ENCODE results near the gene LRIT2.

LRIT2 gene

GRCh38 chr10:84263716-84264115 is 38.4 kb upstream of the LRIT2 start:
- Histone ChIP-seq H3K27me3 (ENCODE audit: insufficient read depth, insufficient read length) (no peaks in the 10 kb centered on the region), H3K4me1 (ENCODE audit: insufficient read depth, insufficient read length) (no peaks in the 10 kb centered on the region), H3K9me3 (ENCODE audit: insufficient read depth, low read length) (no peaks in the 10 kb centered on the region), H3K4me3 (ENCODE audit: insufficient read length, low read depth) (no peak overlapping the region), H3K9ac (ENCODE audit: insufficient read length, low read depth) (no peak overlapping the region), H3K36me3 (ENCODE audit: insufficient read depth, insufficient read length, low read length) (no peaks in the 10 kb centered on the region)
- DNase-seq (ENCODE audit: low read depth, low spot score), result no peak
- TF ChIP-seq YY1 (IDR thresholded peaks at IDR 0.05; ENCODE audit: insufficient read depth, insufficient read length), result no peak
- no peak for TF ChIP-seq SUZ12 (IDR thresholded peaks at IDR 0.05; ENCODE audit: extremely low read depth, insufficient read depth, insufficient read length)
- TF ChIP-seq ZNF274 (IDR thresholded peaks at IDR 0.05; ENCODE audit: low read depth, low read length), result no peak

DNA sequence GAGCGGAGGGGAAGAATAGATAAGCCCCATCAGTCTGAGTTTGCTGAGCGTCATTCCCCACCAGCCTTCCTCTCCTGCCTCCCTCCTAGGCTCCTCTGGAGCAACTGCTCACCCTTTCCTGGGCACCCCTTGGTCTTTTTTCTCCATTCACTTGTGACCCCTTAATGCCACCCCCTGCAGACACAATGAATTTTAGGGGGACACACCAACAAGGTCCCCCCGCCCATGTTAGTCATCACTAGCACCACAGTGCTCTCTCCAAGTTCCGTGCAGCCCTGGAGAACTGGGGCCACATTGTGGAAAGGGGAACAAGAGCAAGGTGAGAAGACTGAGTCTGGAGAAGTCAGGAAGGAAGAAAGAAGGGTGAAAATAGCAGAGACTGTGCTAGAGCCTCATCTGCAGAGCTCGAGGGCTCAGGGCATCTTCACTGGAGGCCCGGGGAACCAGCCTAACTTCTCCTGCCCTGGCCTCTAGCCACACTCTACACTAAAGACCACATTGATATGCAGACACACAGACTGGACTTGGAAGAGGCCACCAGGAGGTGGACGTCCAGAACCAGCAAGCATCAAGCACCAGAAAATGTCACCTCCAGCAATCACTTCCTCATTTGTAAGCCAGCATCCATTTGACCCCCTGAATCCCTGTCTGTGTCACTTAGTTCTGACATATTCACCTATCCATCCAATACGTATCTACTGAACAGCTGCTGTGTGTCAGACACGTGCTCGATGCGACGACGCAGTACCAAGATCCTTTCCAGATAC is 37.0 kb upstream of the LRIT2 start:
- Histone ChIP-seq H3K9me3 (ENCODE audit: insufficient read depth, low read length) (no peaks in the 10 kb centered on the region), H3K4me3 (ENCODE audit: insufficient read length, low read depth) (no peak overlapping the region), H3K36me3 (ENCODE audit: insufficient read depth, insufficient read length, low read length) (no peaks in the 10 kb centered on the region), H3K9ac (ENCODE audit: insufficient read length, low read depth) (no peak overlapping the region), H3K4me1 (ENCODE audit: insufficient read depth, insufficient read length) (no peaks in the 10 kb centered on the region), H3K27me3 (ENCODE audit: insufficient read depth, insufficient read length) (no peaks in the 10 kb centered on the region)
- no peak for TF ChIP-seq ZNF274 (IDR thresholded peaks at IDR 0.05; ENCODE audit: low read depth, low read length)
- TF ChIP-seq YY1 (IDR thresholded peaks at IDR 0.05; ENCODE audit: insufficient read depth, insufficient read length), result no peak
- no peak for TF ChIP-seq SUZ12 (IDR thresholded peaks at IDR 0.05; ENCODE audit: extremely low read depth, insufficient read depth, insufficient read length)
- no peak for DNase-seq (ENCODE audit: low read depth, low spot score)

DNA sequence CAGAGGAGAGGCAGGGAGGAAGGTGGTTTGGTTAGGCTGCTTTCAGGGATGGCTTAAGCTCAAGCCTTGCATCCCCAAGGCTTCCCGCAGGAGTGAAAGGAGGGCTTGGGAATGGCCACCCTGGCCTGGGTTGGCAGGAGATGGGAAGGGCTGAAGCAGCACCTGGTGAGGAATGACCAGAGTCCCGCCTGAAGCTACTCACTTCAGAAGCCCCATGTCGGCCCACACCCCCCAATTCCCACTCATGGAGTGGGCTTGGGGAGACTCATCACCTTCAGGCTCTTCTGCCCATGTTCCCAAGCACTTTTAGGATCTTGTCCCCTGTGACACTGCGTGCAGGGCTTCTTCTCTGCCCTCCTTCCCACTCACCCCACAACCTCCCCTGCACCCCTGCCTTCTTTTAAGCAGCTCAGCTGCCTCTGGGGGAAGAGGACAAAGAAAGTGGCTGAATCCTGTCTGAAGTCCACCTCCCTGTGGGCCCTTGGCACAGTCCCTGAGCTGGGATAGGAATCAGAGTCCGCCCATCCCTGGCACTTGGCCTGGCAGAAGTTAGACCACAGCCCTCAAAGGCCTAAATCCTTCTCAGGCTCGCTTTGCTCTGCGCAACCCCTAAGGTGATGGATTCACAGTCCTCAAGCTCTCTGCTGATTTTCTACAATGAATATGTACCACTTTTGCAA is 36.0 kb upstream of the LRIT2 start:
- no peaks in the 10 kb centered on the region for H3K27me3 ChIP-seq (ENCODE audit: insufficient read depth, insufficient read length)
- peaks cover 3% of the 10 kb centered on the region for H3K4me1 ChIP-seq (ENCODE audit: insufficient read depth, insufficient read length)
- H3K36me3 ChIP-seq (ENCODE audit: insufficient read depth, insufficient read length, low read length), result no peaks in the 10 kb centered on the region
- no peak overlapping the region for H3K9ac ChIP-seq (ENCODE audit: insufficient read length, low read depth)
- no peak overlapping the region for H3K4me3 ChIP-seq (ENCODE audit: insufficient read length, low read depth)
- no peaks in the 10 kb centered on the region for H3K9me3 ChIP-seq (ENCODE audit: insufficient read depth, low read length)
- no peak for DNase-seq (ENCODE audit: low read depth, low spot score)
- no peak for TF ChIP-seq SUZ12 (IDR thresholded peaks at IDR 0.05; ENCODE audit: extremely low read depth, insufficient read depth, insufficient read length)
- no peak for TF ChIP-seq YY1 (IDR thresholded peaks at IDR 0.05; ENCODE audit: insufficient read depth, insufficient read length)
- TF ChIP-seq ZNF274 (IDR thresholded peaks at IDR 0.05; ENCODE audit: low read depth, low read length), result no peak

DNA sequence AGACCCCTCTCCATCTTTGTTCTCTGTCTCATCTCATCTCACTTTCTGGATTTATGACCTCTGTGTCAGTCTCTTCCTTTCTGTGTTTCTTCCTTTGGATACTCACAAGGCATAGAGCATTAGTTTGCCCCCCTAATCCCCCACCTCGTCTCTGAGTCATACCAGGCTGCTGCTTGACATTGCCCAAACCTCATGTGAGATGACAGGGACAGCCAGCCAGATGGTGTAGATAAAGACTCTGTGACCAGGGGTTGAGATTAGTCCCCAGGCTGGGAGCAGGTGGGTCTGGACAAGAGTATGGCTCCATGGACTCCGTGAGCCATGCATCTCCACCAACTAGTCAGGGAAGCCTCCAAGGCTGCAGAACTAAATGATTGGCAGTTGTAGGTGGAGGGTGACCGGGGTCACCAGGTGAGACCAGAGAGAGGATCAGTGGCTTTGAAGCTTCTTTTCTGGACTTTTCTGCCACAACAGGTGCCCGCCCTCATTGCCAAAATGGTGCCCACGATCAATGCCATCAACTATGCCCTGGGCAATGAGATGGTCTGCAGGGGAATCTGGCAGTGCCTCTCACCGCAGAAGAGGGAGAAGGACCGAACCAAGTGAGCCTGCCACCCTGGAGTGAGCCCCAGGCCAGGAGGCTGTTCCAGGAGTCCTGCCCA is 32.8 kb upstream of the LRIT2 start:
- Histone ChIP-seq H3K4me3 (ENCODE audit: insufficient read length, low read depth) (no peak overlapping the region), H3K36me3 (ENCODE audit: insufficient read depth, insufficient read length, low read length) (no peaks in the 10 kb centered on the region), H3K27me3 (ENCODE audit: insufficient read depth, insufficient read length) (no peaks in the 10 kb centered on the region), H3K9ac (ENCODE audit: insufficient read length, low read depth) (no peak overlapping the region), H3K4me1 (ENCODE audit: insufficient read depth, insufficient read length) (peaks cover 7% of the 10 kb centered on the region), H3K9me3 (ENCODE audit: insufficient read depth, low read length) (no peaks in the 10 kb centered on the region)
- no peak for DNase-seq (ENCODE audit: low read depth, low spot score)
- TF ChIP-seq SUZ12 (IDR thresholded peaks at IDR 0.05; ENCODE audit: extremely low read depth, insufficient read depth, insufficient read length), result no peak
- no peak for TF ChIP-seq ZNF274 (IDR thresholded peaks at IDR 0.05; ENCODE audit: low read depth, low read length)
- no peak for TF ChIP-seq YY1 (IDR thresholded peaks at IDR 0.05; ENCODE audit: insufficient read depth, insufficient read length)

DNA sequence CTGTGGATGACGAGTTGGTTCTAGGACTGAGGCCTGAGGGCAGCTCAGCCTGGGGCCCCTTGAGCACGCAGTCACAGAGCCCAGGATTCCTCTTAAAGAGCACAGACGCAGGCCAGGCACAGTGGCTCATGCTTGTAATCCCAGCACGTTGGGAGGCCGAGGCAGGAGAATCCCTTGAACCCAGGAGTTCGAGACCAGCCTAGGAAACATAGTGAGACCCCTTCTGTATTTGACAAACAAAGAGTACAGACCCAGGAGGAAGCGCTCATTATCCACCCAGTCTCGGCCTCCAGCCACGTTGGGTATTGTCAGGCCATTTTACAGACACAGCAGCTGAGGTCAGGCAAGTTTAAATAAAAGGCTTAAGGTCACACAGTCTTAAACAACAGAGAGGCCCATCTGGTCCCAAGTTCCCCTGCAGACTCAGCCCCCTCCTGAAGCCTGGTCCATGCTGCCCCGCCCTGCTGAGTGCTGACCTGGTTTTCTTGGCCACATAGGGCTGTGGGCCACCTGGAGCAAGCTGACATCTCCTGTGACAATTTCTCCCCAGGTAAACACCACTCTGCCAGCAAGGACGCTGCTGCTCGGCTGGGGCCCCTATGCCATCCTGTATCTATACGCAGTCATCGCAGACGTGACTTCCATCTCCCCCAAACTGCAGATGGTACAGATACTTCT is 32.1 kb upstream of the LRIT2 start:
- Histone ChIP-seq H3K9me3 (ENCODE audit: insufficient read depth, low read length) (no peaks in the 10 kb centered on the region), H3K27me3 (ENCODE audit: insufficient read depth, insufficient read length) (no peaks in the 10 kb centered on the region), H3K9ac (ENCODE audit: insufficient read length, low read depth) (no peak overlapping the region), H3K4me3 (ENCODE audit: insufficient read length, low read depth) (no peak overlapping the region), H3K4me1 (ENCODE audit: insufficient read depth, insufficient read length) (peaks cover 7% of the 10 kb centered on the region), H3K36me3 (ENCODE audit: insufficient read depth, insufficient read length, low read length) (no peaks in the 10 kb centered on the region)
- no peak for DNase-seq (ENCODE audit: low read depth, low spot score)
- TF ChIP-seq ZNF274 (IDR thresholded peaks at IDR 0.05; ENCODE audit: low read depth, low read length), result no peak
- no peak for TF ChIP-seq SUZ12 (IDR thresholded peaks at IDR 0.05; ENCODE audit: extremely low read depth, insufficient read depth, insufficient read length)
- TF ChIP-seq YY1 (IDR thresholded peaks at IDR 0.05; ENCODE audit: insufficient read depth, insufficient read length), result no peak

GRCh38 chr10:84256510-84257342 is 31.4 kb upstream of the LRIT2 start:
- DNase-seq (ENCODE audit: low read depth, low spot score), result no peak
- no peaks in the 10 kb centered on the region for H3K27me3 ChIP-seq (ENCODE audit: insufficient read depth, insufficient read length)
- H3K36me3 ChIP-seq (ENCODE audit: insufficient read depth, insufficient read length, low read length), result no peaks in the 10 kb centered on the region
- no peak overlapping the region for H3K9ac ChIP-seq (ENCODE audit: insufficient read length, low read depth)
- TF ChIP-seq ZNF274 (IDR thresholded peaks at IDR 0.05; ENCODE audit: low read depth, low read length), result no peak
- TF ChIP-seq SUZ12 (IDR thresholded peaks at IDR 0.05; ENCODE audit: extremely low read depth, insufficient read depth, insufficient read length), result no peak
- H3K4me1 ChIP-seq (ENCODE audit: insufficient read depth, insufficient read length), result peaks cover 7% of the 10 kb centered on the region
- H3K9me3 ChIP-seq (ENCODE audit: insufficient read depth, low read length), result no peaks in the 10 kb centered on the region
- H3K4me3 ChIP-seq (ENCODE audit: insufficient read length, low read depth), result no peak overlapping the region

Data from NT2/D1 (cell line).